Mononuclear cell (primary cell): Measurements from ENCODE around the gene BACH2. TPM values are rescaled to one million over a fixed set of nuclear protein-coding genes. Genes with fewer than 3 reads are reported as not detected.

Experiments used
- H3K27me3 ChIP-seq: 2 replicates; pipeline ENCODE4 v1.6.0; 2011; ENCODE audit warnings: low read length, control low read depth; ENCODE audit not compliant: insufficient read depth
- H3K4me1 ChIP-seq: 2 replicates; pipeline ENCODE4 v1.5.1; 2011; ENCODE audit warnings: mild to moderate bottlenecking, low read length, control low read depth; ENCODE audit not compliant: insufficient read depth
- H3K4me3 ChIP-seq: 2 replicates; pipeline ENCODE4 v1.5.1; 2011; ENCODE audit warnings: mild to moderate bottlenecking, low read length, moderate library complexity
- H3K9me3 ChIP-seq: 2 replicates; pipeline ENCODE4 v1.5.1; 2011; ENCODE audit warnings: low read depth, mild to moderate bottlenecking, control low read depth, low read length
- total RNA-seq: library from RNA; depleted of rRNA; stranded (reverse); fragments of >200 nt; gene quantifications from one replicate; pipeline ENCODE4 v1.2.3, GENCODE V29; 2012

Gene BACH2
- total RNA-seq, 1 donor = 37.6 TPM

GRCh38 chr6:90315354-90315950 lies 18.8 kb upstream of the BACH2 start:
- no peaks in the 10 kb centered on the region for H3K9me3 ChIP-seq
- peaks cover 14% of the 10 kb centered on the region for H3K4me1 ChIP-seq
- H3K4me3 ChIP-seq = no peak overlapping the region
- no peaks in the 10 kb centered on the region for H3K27me3 ChIP-seq

- H3K4me3 ChIP-seq = no peak overlapping the region
- H3K27me3 ChIP-seq = no peaks in the 10 kb centered on the region
- H3K4me1 ChIP-seq = peaks cover 14% of the 10 kb centered on the region
- no peaks in the 10 kb centered on the region for H3K9me3 ChIP-seq
These were observed 17.9 kb upstream of the BACH2 start for GRCh38 chr6:90314514-90314913.

GRCh38 chr6:90311569-90311968 lies 14.9 kb upstream of the BACH2 start:
- no peak overlapping the region for H3K4me3 ChIP-seq

GRCh38 chr6:90305800-90306448 lies 9.3 kb upstream of the BACH2 start:
- Histone ChIP-seq H3K9me3 (no peaks in the 10 kb centered on the region), H3K4me3 (no peak overlapping the region), H3K27me3 (no peaks in the 10 kb centered on the region), H3K4me1 (peaks cover 15% of the 10 kb centered on the region)

More at GRCh38 chr6:90311569-90311968, 14.9 kb upstream of the BACH2 start:
- Histone ChIP-seq H3K9me3 (no peaks in the 10 kb centered on the region), H3K27me3 (no peaks in the 10 kb centered on the region), H3K4me1 (peaks cover 10% of the 10 kb centered on the region)

- peaks cover 15% of the 10 kb centered on the region for H3K4me1 ChIP-seq
- peaks cover 6% of the 10 kb centered on the region for H3K27me3 ChIP-seq
- H3K9me3 ChIP-seq = no peaks in the 10 kb centered on the region
- H3K4me3 ChIP-seq = no peak overlapping the region
These were observed 7.7 kb upstream of the BACH2 start for GRCh38 chr6:90304308-90304707.

- Histone ChIP-seq H3K4me3 (no peak overlapping the region), H3K4me1 (peaks cover 19% of the 10 kb centered on the region), H3K9me3 (no peaks in the 10 kb centered on the region), H3K27me3 (peaks cover 18% of the 10 kb centered on the region)
These were observed 6.4 kb upstream of the BACH2 start for GRCh38 chr6:90303039-90303438.

- Histone ChIP-seq H3K27me3 (peaks cover 23% of the 10 kb centered on the region), H3K4me3 (no peak overlapping the region), H3K4me1 (peaks cover 21% of the 10 kb centered on the region), H3K9me3 (no peaks in the 10 kb centered on the region)
These were observed 5.7 kb upstream of the BACH2 start for GRCh38 chr6:90302320-90302719.

- Histone ChIP-seq H3K4me1 (peaks cover 24% of the 10 kb centered on the region), H3K9me3 (no peaks in the 10 kb centered on the region), H3K4me3 (no peak overlapping the region), H3K27me3 (peaks cover 25% of the 10 kb centered on the region)
These were observed 5.2 kb upstream of the BACH2 start for GRCh38 chr6:90301816-90302215.

GRCh38 chr6:90298459-90299053 lies 1.9 kb upstream of the BACH2 start:
- Histone ChIP-seq H3K4me1 (peaks cover 44% of the 10 kb centered on the region), H3K27me3 (peaks cover 46% of the 10 kb centered on the region), H3K9me3 (no peaks in the 10 kb centered on the region), H3K4me3 (no peak overlapping the region)

GRCh38 chr6:90297867-90298381 lies 1.3 kb upstream of the BACH2 start:
- Histone ChIP-seq H3K4me3 (no peak overlapping the region), H3K9me3 (no peaks in the 10 kb centered on the region), H3K4me1 (peaks cover 41% of the 10 kb centered on the region), H3K27me3 (peaks cover 48% of the 10 kb centered on the region)

GRCh38 chr6:90297115-90297866 lies 648 bp upstream of the BACH2 start:
- Histone ChIP-seq H3K9me3 (no peaks in the 10 kb centered on the region), H3K4me1 (peaks cover 39% of the 10 kb centered on the region), H3K27me3 (peaks cover 51% of the 10 kb centered on the region), H3K4me3 (peak overlapping the region; percentile 27)

- H3K4me1 ChIP-seq = peaks cover 48% of the 10 kb centered on the region
- H3K4me3 ChIP-seq = peak overlapping the region; percentile 70
- H3K27me3 ChIP-seq = peaks cover 51% of the 10 kb centered on the region
- no peaks in the 10 kb centered on the region for H3K9me3 ChIP-seq
These were observed 746 bp downstream of the BACH2 start for GRCh38 chr6:90295854-90296340.

GRCh38 chr6:90294989-90295853 lies 1.4 kb downstream of the BACH2 start:
- Histone ChIP-seq H3K4me3 (peak overlapping the region; percentile 70), H3K27me3 (peaks cover 49% of the 10 kb centered on the region)

GRCh38 chr6:90294614-90294988 lies 2.0 kb downstream of the BACH2 start:
- peak overlapping the region; percentile 70 for H3K4me3 ChIP-seq

More at GRCh38 chr6:90294989-90295853, 1.4 kb downstream of the BACH2 start:
- Histone ChIP-seq H3K4me1 (peaks cover 53% of the 10 kb centered on the region), H3K9me3 (no peaks in the 10 kb centered on the region)

More at GRCh38 chr6:90294614-90294988, 2.0 kb downstream of the BACH2 start:
- Histone ChIP-seq H3K27me3 (peaks cover 45% of the 10 kb centered on the region), H3K4me1 (peaks cover 58% of the 10 kb centered on the region), H3K9me3 (no peaks in the 10 kb centered on the region)
